ENCODE data around the gene IL1A.

The IL1A gene

GRCh38 chr2:112762276-112762675 is 22.0 kb downstream of the IL1A start:
- DNase-seq (ENCODE audit: low spot score) = no peak

- DNase-seq (ENCODE audit: low spot score) = no peak
Observed at GRCh38 chr2:112760149-112760548, 24.1 kb downstream of the IL1A start.

- no peak for DNase-seq (ENCODE audit: low spot score)
Observed at GRCh38 chr2:112758711-112759110, 25.6 kb downstream of the IL1A start.

- DNase-seq (ENCODE audit: low spot score) = no peak
Observed at GRCh38 chr2:112757265-112757664, 27.0 kb downstream of the IL1A start.

- no peak for DNase-seq (ENCODE audit: low spot score)
Observed at GRCh38 chr2:112756207-112756606, 28.1 kb downstream of the IL1A start.

GRCh38 chr2:112755444-112755843 is 28.8 kb downstream of the IL1A start:
- no peak for DNase-seq (ENCODE audit: low spot score)

- no peak for DNase-seq (ENCODE audit: low spot score)
Observed at GRCh38 chr2:112754564-112754963, 29.7 kb downstream of the IL1A start.

- no peak for DNase-seq (ENCODE audit: low spot score)
Observed at GRCh38 chr2:112752667-112753066, 31.6 kb downstream of the IL1A start.

GRCh38 chr2:112751451-112752197 is 32.7 kb downstream of the IL1A start:
- no peak for DNase-seq (ENCODE audit: low spot score)

GRCh38 chr2:112750560-112750843 is 33.8 kb downstream of the IL1A start:
- DNase-seq (ENCODE audit: low spot score) = peak; percentile 22

GRCh38 chr2:112749755-112750559 is 34.3 kb downstream of the IL1A start:
- DNase-seq (ENCODE audit: low spot score) = peak; percentile 85

- no peak for DNase-seq (ENCODE audit: low spot score)
Observed at GRCh38 chr2:112740527-112740926, 43.8 kb downstream of the IL1A start.

GRCh38 chr2:112737542-112738232 is 46.6 kb downstream of the IL1A start:
- DNase-seq (ENCODE audit: low spot score) = no peak

GRCh38 chr2:112733871-112734270 is 50.4 kb downstream of the IL1A start:
- DNase-seq (ENCODE audit: low spot score) = no peak

- no peak for DNase-seq (ENCODE audit: low spot score)
Observed at GRCh38 chr2:112733456-112733855, 50.8 kb downstream of the IL1A start.

GRCh38 chr2:112731479-112731878 is 52.8 kb downstream of the IL1A start:
- DNase-seq (ENCODE audit: low spot score) = no peak

- DNase-seq (ENCODE audit: low spot score) = no peak
Observed at GRCh38 chr2:112730791-112731190, 53.5 kb downstream of the IL1A start.

GRCh38 chr2:112730216-112730615 is 54.1 kb downstream of the IL1A start:
- DNase-seq (ENCODE audit: low spot score) = no peak

GRCh38 chr2:112728378-112729175 is 55.7 kb downstream of the IL1A start:
- DNase-seq (ENCODE audit: low spot score) = no peak

GRCh38 chr2:112728029-112728362 is 56.3 kb downstream of the IL1A start:
- no peak for DNase-seq (ENCODE audit: low spot score)

GRCh38 chr2:112727276-112728028 is 56.8 kb downstream of the IL1A start:
- DNase-seq (ENCODE audit: low spot score) = no peak
